GM18867 (cell line): ENCODE data around the gene SLC25A30.
"Not testable (repeated sequence)": the region's sequence is repeated elsewhere in the genome, so short reads cannot be mapped to it uniquely, and the experiment has no call there.

Source experiments
- ATAC-seq: cut with Tn5 transposase; IDR thresholded peaks from one replicate; pipeline ENCODE4 v1.9.1; 2021; ENCODE audit warnings: mild to moderate bottlenecking, moderate library complexity; ENCODE audit not compliant: unreplicated experiment

The SLC25A30 gene

GRCh38 chr13:45432737-45433380 is 14.7 kb upstream of the SLC25A30 start:
- ATAC-seq = no peak

GRCh38 chr13:45426056-45426841 is 8.1 kb upstream of the SLC25A30 start:
- not testable (repeated sequence) for ATAC-seq

GRCh38 chr13:45422731-45423292 is 4.6 kb upstream of the SLC25A30 start:
- ATAC-seq = no peak

- ATAC-seq = no peak
Measured at GRCh38 chr13:45419945-45420344, 1.8 kb upstream of the SLC25A30 start.

- ATAC-seq = not testable (repeated sequence)
Measured at GRCh38 chr13:45419389-45419788, 1.2 kb upstream of the SLC25A30 start.

GRCh38 chr13:45416516-45417128 is 1.6 kb downstream of the SLC25A30 start:
- ATAC-seq = no peak

GRCh38 chr13:45415112-45415511 is 3.1 kb downstream of the SLC25A30 start:
- no peak for ATAC-seq

GRCh38 chr13:45413826-45414307 is 4.3 kb downstream of the SLC25A30 start:
- ATAC-seq = no peak

GRCh38 chr13:45412274-45413049 is 5.7 kb downstream of the SLC25A30 start:
- no peak for ATAC-seq

GRCh38 chr13:45411631-45412030 is 6.5 kb downstream of the SLC25A30 start:
- no peak for ATAC-seq

- no peak for ATAC-seq
Measured at GRCh38 chr13:45411221-45411620, 7.0 kb downstream of the SLC25A30 start.

GRCh38 chr13:45410466-45410865 is 7.7 kb downstream of the SLC25A30 start:
- no peak for ATAC-seq

GRCh38 chr13:45410001-45410400 is 8.2 kb downstream of the SLC25A30 start:
- no peak for ATAC-seq

GRCh38 chr13:45406421-45406820 is 11.8 kb downstream of the SLC25A30 start:
- ATAC-seq = no peak

- ATAC-seq = no peak
Measured at GRCh38 chr13:45403081-45403480, 15.1 kb downstream of the SLC25A30 start.

- ATAC-seq = no peak
Measured at GRCh38 chr13:45402641-45403040, 15.5 kb downstream of the SLC25A30 start.

GRCh38 chr13:45401314-45401713 is 16.9 kb downstream of the SLC25A30 start:
- ATAC-seq = no peak

- ATAC-seq = no peak
Measured at GRCh38 chr13:45398877-45399276, 19.3 kb downstream of the SLC25A30 start.

- ATAC-seq = no peak
Measured at GRCh38 chr13:45396533-45397095, 21.6 kb downstream of the SLC25A30 start.

GRCh38 chr13:45393941-45394570 is 24.1 kb downstream of the SLC25A30 start:
- no peak for ATAC-seq
